Stimulated activated CD8-positive, alpha-beta memory T cell treated with anti-CD3 and anti-CD28 coated beads, Interleukin-7, amount 100 ng/mL, for 4 hours (primary cell): Measurements from ENCODE around the gene SELPLG.
"Not testable (repeated sequence)": the region's sequence is repeated elsewhere in the genome, so short reads cannot be mapped to it uniquely, and the experiment has no call there.

ENCODE experiments used
- DNase-seq, 2 donors: peaks; one replicate each; pipeline ENCODE4 v3.0.0-alpha.2; 2020; ENCODE audit warnings: low read depth in 2 of 2

Gene SELPLG

DNA sequence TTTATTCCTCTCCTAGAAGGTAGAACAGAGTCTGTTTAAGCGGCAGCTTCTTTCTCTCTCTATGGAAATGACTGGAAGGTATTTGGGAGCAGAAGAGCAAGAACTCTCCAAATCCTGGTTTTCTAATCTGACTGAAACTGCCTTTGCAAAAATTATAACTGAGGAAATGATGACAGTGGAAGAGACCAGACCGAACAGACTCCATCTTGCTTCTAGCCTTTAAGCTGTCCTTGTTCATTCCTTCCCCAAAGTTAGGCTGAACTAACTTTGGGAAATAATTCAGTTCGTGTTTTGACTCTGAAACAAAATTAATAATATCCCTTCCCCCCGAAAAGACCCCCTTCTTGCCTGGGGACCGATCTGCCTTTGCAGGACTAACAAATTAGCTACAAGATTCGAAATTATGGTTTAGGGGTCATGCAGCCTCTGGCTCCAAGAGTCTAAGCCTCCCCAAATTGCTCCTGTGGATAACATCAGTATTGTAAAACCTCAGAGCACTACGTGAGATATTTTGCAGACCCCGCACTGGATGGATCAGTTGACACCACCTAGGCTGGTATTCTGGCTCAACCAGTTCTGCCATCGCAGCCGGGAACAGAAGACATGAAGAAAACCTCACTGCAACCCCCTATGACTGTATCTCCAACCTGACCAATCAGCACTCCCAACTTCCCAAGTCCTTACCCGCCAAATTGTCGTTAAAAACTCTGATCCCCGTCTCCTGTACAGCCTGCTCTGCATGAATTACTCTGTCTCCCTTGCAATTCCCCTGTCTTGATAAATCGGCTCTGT is 14.1 kb downstream of the SELPLG start:
- DNase-seq: no peak

DNA sequence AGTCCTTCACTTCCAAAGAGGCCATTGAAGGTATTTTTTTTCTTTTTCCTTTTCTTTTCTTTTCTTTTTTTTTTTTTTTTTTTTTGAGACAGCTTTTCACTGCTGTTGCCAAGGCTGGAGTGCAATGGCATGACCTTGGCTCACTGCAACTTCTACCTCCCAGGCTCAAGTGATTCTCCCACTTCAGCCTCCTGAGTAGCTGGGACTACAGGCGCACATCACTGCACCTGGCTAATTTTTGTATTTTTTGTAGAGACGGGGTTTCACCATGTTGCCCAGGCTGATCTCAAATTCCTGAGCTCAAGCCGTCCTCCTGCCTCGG is 14.8 kb downstream of the SELPLG start:
- not testable (repeated sequence) for DNase-seq

DNA sequence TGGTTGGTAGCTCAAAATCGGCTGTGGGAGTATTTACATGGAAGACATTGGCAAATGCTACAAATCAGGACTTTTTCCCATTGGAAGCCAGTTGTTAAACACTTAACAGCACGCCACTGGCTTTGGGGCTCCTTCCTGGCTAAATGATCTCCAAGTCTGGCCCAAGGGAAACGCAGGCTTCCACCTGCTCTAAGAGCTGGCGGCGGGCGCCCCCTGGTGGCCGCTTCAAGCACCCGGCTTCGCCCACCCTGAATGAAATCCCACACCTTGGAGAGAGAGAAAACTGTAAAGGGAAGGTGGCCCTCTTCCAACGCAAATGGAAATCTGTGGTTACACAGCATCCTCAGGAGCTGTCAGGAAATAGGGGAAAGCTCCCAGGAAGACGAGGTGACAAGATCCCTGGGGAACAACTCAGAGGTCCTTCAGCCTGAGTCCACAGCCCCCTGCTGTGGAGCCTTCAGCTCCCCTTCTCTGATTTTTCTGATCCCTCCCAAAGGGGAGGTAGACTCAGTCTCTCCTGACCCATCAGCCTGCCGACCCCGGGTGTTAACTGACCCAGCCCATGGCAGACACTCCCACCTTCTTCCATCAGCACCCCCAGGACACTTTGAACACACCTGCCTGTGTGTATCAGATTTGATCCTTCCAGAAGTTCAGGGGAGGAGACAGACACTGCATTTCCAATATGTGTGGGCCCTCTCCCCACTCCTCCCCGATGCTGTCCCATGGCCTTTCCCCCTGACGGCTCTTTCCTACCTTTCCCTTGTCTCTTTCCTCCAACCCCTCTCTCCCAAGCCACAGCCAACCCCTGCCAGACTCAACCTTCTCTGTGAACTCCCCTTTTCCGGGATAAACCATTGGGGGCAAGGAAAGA is 15.4 kb downstream of the SELPLG start:
- peak; percentile 61 to 66 for DNase-seq

DNA sequence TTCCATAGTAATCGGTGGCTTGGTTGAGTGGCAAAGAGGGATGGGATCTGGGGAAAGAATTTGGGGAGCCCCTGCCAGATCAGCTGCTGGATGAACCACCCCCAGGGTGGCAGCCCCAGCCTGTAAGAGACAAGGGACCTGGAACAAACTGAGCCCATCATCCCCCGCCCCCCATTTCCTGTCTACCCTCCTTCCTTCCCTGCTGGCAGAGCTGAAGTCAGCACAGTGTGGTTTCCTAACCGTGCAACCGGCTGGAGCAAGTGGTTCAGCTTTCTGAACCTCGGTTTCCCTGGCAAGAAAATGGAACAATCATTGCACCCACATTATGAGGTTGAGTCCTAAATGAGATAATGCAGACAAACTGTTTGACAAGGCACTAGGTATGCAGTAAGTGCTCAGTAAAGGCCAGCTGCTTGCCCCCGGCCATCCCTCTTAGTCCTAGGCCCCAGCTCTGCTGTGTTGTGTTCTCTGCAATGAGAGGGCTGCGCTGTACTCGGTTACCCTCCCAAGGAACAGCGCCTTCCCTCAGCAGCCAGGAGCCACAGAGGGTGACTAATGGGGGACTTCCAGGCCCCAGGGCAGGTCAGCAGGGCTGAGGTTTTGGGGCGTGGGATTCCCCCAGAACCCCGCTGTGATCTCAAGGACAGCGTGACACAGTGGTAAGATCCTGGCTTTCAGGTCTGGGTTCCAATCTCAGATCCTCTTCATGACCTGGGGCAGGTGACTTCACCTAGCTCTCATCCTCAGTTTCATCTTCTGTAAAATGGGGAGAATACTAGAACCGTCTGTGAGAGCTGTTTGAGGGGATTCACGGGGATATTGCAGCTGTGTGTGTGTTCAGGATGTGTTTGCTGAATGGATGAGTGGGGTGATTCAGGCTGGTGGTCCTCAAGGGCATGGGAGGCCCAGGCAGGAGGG is 16.5 kb downstream of the SELPLG start:
- DNase-seq: peak; percentile 74 to 82

DNA sequence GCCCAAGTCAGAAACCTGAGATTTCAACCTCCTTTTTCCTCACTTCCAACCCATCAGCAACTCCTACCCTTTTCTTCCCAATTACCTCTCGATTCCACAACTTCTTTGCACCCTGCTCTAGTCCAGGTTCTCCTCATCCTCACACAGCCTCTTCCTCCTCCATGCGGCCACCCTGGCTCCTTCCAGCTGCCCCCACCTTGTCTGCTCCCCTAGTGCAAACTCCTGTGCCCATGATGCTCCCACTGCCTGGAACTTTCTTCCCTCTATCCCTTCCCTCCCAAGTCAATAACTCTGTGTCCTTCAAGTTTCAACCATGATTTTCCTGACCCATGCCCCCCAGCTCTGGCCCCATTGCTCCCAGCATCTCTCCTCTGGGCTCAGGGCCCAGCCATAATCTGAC is 17.3 kb downstream of the SELPLG start:
- no peak for DNase-seq

DNA sequence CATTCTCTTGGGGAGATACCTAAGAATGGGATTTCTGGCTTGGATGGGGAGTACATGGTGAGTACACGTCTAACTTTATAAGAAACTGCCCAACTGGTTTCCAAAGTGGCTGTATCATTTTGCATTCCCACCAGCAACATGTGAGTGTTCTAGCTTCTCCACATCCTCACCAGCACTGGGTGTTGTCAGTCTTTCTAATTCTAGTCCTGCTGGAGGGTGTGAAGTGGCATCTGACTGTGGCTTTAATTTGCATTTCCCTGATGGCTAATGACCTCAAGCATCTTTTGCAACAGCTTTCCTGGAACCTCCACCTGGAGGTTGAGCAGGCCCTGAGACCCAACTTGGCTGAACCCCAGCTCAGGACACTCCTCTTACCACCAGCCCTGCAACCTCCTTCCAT is 17.8 kb downstream of the SELPLG start:
- no peak for DNase-seq

DNA sequence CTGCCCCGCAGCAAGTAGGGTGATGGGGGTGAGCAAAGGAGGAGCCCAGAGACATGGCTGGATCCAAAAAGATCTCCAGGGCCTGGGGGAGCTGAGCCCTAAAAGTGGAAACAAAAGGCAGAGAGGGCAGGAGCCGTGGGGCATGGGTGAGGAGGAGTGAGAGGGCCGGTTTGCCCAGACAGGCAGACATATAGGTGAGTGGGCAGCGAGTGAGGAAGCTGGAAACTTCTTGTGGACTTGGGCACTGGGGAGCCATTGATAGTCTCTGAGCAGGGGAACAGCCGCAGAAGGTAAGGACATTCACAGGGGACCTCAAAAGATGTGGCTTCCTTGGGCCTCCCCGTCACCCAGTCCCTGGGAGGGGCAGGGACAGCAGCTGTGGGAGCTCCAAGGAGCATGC is 19.1 kb downstream of the SELPLG start:
- no peak for DNase-seq

DNA sequence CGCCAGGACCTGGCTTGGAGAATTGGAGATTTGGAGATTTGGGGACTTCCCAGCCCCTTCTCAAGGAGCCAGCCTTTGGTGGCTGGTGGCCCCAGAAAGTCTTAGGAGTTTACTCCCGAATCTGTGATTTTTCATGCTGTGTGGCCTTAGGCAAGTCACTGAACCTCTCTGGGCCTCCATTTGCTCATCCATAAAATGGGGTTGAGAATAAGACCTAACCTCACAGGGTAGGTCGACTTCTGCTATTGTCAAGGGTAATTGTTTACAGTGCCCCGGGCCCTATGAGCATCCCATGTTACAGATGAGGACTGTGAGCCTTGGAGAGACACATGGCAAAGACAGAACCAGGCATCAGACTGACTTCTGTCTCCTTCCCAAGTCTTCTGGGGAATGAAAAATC is 19.7 kb downstream of the SELPLG start:
- no peak for DNase-seq

DNA sequence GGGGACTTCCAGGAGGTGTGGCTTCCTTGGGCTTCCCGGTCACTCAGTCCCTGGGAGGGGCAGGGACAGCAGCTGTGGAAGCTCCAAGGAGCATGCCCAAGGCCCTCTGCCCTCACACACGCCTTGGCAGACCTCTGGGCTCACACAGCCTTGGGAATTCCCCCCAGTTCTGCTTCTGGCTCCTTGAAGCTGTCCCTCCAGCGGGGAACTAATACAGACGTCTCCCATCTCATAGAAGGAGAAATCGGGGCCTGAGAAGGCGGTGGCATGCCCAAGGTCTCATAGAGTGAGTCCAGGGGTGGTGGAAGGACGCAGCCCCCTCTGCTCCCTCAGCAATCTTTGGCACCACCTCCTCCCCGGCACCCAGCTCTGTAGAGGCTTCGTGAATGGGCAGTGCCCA is 20.1 kb downstream of the SELPLG start:
- no peak for DNase-seq

DNA sequence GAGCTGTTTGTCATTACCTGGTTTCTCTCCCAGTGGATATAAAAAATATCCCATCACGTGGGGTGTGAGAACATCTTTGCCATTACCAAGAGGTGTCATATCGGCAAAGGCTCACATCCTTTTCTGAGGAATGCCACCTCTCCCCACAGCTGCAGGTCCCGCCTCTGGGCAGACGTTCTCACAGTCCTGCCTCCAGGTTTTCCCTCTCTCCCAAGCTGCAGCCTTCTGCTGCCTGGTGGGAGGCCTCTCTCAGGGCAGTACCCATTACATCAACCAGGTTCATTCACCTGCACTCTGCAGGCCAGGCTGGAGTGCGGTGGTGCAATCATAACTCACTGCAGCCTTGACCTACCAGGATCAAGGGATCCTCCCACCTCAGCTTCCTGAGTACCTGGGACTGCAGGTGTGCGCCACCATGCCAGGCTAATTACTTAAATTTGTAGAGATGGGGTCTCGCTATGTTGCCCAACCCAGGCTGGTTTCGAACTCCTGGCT is 20.9 kb downstream of the SELPLG start:
- DNase-seq: no peak

DNA sequence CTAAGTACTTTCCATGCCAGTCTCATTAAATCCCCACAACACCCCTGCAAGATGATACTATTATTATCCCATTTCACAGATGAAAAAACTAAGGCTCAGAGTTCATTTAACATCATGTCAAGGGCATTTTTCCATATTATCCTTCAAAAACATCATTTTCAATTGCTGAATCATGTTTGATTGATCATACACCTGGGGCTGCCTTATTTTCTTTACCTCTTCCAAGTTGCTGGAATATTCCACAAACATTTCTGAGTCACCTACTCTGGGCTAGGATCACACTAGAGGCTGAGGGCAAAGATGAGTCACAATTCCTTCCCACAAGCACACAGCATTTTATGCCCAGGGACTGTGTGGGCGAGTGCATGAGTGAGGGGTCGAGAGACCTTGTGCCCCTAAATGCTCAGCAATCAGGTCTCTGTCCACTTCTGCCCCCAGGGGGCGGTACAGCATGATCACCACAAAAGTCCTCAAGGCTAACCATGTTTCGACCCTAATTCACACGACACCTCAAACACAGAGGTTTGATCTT is 21.7 kb downstream of the SELPLG start:
- peak; percentile 53 to 62 for DNase-seq

DNA sequence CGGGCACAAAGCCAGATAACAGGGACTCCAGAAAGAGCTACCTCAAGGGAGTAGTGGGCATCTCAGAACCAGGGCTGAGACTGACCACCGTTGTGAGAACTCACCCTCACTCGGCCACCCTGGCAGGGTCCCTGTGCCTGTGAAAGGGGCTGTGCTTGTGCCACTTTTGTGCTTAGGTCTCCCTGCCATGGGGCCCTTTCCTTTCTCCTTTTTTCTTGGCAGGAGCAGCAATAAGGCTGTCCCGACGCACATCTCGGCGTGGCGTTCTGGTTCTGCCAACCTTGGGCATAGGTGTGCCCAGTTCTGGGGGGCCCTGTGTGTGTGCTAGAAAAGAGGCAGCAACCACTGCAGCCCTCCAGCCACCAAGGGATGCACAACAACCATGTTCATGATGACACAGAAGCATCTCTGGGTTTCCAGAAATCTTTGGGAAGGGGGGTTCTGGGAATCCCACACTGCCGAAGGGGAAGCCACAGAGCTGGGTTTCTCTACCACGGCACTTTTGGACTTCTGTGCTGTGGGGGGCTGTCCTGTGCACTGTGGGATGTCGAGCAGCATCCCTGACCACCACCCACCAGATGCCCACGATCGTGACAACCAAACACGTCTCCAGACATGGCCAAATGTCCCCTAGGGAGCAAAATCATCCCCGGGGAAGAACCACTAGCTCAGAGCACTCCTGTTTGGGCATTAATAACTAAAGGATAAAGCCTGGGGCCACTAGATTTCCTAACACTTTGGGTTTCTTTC is 22.7 kb downstream of the SELPLG start:
- DNase-seq: no peak

DNA sequence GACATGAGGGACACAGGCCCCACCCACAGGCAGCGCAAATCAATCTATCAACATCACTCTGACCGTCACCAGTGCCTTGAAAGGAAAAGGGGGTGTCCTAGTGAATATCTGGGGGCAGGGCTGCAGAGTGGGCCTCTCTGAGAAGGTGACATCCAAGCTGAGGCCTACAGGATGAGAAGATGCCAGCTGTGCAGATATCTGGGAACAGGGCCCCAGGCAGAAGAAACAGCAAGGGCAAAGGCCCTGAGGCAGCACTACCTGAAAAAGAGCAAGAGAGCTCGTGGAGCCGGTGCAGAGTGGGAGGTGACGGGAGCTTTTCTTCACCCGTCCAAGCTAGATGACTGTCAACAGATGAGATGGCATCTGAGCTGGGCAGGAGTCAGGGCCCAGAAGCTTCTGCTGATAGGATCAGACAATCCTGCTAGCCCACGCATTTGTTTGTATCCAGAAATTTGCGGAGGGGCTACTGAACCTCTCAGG is 23.3 kb downstream of the SELPLG start:
- DNase-seq: no peak

DNA sequence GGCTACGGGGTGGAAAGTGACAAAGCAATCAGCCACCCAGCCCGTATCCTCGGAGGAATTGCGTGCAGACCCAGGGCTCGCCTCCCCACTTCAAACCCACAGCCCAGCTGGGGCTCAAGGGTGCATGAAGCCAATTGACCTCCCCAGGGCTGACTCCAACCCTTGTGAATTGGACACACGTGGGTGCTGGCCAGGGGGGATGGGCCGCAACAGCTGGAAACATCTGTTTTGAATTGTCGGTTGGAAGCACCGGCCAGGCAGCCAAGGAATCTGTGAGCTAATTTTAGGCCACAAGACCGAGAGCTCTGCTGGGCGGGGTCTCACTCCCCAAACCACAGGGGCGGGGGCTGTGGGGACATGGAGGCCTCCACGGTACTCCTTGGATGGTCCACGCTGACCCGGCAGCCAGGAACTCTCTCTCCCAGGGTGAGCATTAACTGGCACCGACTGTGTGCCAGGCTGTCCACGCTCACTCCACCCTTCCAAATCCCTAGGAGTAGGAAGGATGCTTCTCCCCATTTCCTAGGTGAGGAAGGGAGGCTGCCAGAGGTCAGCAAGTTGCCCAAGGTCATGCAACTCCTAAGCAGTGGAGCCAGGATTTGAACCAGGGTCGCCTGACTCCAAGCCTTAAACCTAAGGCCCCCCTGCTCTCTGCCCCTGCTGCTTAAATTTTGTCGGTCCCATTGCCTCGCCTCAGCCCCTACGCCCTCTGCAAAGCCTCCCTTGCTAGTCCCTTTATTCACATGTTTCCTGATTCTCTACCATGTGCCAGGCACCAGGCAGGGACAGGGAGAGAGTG is 24.0 kb downstream of the SELPLG start:
- DNase-seq: no peak

DNA sequence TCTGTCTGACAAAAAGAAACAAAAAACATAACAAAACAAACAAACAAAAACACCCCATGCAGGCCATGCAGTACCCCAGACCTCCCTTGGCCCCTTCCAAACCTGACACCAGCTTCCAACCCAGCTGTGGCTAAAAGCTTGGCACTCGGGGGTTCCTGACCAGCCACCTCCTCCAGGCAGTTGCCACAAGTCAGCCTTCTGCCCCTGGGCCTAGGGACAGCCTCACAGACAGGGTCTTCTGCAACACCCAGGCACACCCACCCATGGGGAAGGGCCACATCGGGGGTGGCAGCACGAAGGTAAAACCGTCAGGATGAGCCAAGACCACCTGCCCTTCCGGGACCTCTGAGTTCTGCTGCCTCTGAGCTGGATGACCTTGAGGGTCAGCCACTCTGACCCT is 25.1 kb downstream of the SELPLG start:
- no peak for DNase-seq

DNA sequence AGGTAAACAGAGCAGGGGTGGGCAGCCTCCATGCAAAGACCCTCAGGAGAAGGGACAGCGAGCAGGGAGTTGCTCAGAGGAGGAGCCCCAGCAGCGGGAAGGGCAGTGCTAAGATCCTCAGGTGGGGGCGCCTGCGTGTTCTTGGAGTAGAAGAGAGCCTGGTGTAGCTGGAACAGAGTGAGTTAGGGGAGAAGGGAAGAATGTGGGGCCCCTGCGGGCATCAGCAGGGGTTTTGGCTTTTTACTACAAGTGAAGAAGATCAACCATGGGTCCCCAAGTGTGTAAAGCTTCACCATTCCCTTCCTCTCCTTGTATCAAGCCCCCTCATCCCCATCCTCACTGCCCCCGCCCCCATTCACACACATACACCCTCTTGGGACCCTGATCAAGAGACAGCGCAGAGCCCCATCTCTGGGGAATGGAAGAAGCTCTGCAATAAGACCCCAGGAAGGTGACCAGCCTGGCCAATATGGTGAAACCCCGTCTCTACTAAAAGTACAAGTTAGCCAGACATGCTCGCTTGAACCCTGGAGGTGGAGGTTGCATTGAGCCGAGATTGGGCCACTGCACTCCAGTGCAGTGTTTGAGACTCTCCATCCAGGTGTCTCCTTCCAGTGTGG is 25.6 kb downstream of the SELPLG start:
- no peak for DNase-seq

DNA sequence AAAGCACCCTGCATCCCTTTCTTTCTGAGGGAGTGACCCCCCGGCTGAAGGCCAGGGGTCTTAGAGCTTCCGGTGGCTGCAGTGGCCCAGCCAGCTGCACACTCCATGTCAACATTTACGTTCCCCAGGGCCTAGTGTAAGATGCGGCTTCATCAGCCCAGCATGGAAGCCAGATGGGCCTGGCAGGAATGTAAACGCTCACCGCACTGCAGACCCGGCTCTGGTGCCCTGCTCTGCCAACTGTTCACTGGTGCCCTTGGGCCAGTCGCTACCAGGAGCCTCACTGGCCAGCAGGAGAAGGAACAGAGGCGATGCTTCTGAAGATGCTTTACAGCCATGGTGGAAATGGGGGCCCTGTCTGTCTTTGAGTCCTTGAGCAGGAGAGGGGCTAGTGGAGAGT is 27.2 kb downstream of the SELPLG start:
- DNase-seq: no peak

DNA sequence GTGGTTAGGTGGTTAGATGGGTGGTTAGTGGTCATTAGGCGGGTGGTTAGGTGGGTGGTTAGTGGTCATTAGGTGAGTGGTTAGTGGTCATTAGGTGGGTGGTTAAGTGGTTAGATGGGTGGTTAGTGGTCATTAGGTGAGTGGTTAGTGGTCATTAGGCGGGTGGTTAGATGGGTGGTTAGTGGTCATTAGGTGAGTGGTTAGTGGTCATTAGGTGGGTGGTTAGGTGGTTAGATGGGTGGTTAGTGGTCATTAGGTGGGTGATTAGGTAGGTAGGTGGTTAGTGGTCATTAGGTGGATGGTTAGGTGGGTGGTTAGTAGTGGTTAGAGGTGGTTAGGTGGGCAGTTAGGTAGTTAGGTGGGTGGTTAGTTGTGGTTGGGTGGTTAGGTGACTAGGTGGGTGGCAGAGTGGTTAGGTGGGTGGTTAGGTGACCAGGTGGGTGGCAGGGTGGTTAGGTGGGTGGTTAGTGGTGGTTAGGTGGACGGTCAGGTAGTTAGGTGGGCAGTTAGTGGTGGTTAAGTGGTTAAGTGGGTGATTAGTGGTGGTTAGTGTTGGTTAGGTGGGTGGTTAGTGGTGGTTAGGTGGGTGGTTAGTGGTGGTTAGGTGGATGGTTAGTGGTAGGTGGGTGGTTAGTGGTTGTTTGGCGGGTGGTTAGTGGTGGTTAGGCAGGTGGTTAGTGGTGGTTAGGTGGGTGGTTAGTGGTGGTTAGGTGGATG is 27.8 kb downstream of the SELPLG start:
- DNase-seq: no peak
